HG03066 (cell line): ENCODE results near the gene CLEC2D.
"Not testable (repeated sequence)": the region's sequence is repeated elsewhere in the genome, so short reads cannot be mapped to it uniquely, and the experiment has no call there.

Experiments
- ATAC-seq: cut with Tn5 transposase; IDR thresholded peaks from one replicate; pipeline ENCODE4 v1.9.1; 2021; ENCODE audit warnings: low read depth; ENCODE audit not compliant: unreplicated experiment

CLEC2D gene

GRCh38 chr12:9724023-9724422 lies 54.5 kb downstream of the CLEC2D start:
- no peak for ATAC-seq

DNA sequence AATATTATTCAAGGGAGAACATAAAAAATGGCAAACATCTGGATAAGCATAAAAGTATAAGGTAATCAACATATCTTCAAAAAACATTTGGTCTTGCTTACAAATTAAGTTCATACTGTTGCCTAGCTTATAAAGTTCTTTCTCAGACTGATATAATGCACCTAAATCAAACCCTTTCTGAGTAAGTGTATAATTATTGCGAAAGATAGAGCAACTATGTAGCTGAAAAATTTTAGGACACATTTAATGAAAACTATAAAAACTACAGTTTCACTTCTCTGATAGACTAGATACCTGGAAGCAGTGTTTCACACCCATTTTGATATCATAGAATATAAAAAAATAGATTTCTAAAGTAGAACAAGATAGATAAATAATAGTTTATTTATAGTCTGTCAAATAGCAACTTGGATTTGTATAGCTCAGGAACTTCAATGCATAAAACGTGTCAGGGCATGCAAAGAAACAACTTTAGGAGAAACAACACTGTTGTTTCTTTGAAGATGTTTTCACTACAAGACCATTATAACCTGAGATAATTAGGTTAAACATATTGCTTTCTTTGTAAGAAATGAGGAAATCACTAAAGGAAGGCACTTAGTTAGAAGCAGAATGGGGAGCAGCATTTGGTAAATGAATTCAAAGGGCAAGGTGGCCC lies 55.8 kb downstream of the CLEC2D start:
- no peak for ATAC-seq

DNA sequence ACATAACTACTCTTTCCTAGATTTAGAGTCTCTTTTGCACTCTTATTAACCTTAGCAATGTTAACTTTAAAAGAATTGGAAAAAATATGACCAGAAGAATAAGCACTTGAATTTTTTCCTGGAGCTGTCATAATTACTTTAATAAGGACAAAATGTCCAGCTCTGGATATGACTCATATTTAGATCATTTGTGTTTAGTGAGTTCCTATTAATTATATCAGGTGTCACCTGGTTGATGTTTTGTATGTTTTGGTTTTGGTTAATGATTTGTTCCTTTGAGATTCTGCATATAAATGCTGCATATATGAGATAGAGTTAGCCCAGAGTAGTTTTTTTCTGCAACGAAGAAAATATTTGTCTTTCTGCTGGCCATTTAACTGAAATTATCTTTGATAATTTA lies 58.3 kb downstream of the CLEC2D start:
- ATAC-seq = no peak

- ATAC-seq = no peak
These were observed 59.6 kb downstream of the CLEC2D start for GRCh38 chr12:9729082-9729481.

DNA sequence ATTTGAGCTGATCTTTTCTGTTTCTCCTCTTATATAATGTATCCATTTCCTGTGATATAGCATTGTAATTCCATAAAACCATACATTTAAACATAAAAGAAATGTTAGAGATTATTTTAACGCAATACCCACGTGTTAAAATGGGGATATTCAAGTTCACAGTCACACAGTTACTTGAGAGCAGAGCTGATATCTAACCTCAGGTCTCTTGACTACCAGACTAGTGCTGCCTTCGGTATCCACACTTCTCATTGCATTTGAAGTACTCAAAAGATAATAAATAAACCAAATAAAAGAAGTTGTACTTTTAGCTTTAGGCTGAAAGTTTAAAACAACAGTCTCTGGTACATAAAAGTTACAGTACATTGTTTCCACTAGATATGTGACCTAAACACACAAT lies 60.5 kb downstream of the CLEC2D start:
- ATAC-seq = no peak

- no peak for ATAC-seq
These were observed 61.1 kb downstream of the CLEC2D start for GRCh38 chr12:9730591-9730990.

GRCh38 chr12:9731393-9731792 lies 61.9 kb downstream of the CLEC2D start:
- ATAC-seq = no peak

DNA sequence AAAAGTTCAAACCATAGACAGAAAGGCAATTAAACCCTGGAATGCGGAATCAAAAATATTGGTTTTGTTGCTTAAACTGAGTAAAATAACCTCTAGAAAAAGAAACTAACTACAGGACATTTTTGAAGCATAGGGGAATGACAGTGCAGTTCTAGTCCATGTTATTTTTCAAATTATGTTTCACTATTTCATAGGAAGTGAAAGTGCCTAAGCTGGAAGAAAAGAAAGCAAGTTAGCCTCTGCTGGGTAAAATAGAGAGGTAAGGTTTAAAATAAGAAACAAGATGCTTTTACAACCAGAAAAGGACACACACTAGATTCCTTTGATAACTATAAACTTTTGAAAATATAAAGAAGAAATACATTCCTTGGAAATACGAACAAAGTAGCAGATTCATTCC lies 62.3 kb downstream of the CLEC2D start:
- ATAC-seq = peak; percentile 42

GRCh38 chr12:9732921-9733461 lies 63.5 kb downstream of the CLEC2D start, which contains the start of gene CLECL1:
Gene CLECL1, minus strand, starts transcription at chr12:9733097.
- peak; percentile 40 for ATAC-seq

GRCh38 chr12:9735601-9736000 lies 66.1 kb downstream of the CLEC2D start:
- no peak for ATAC-seq

GRCh38 chr12:9736936-9737705 lies 67.6 kb downstream of the CLEC2D start:
- ATAC-seq = no peak

- not testable (repeated sequence) for ATAC-seq
These were observed 69.4 kb downstream of the CLEC2D start for GRCh38 chr12:9738905-9739304.

- ATAC-seq = not testable (repeated sequence)
These were observed 70.0 kb downstream of the CLEC2D start for GRCh38 chr12:9739404-9740105.

DNA sequence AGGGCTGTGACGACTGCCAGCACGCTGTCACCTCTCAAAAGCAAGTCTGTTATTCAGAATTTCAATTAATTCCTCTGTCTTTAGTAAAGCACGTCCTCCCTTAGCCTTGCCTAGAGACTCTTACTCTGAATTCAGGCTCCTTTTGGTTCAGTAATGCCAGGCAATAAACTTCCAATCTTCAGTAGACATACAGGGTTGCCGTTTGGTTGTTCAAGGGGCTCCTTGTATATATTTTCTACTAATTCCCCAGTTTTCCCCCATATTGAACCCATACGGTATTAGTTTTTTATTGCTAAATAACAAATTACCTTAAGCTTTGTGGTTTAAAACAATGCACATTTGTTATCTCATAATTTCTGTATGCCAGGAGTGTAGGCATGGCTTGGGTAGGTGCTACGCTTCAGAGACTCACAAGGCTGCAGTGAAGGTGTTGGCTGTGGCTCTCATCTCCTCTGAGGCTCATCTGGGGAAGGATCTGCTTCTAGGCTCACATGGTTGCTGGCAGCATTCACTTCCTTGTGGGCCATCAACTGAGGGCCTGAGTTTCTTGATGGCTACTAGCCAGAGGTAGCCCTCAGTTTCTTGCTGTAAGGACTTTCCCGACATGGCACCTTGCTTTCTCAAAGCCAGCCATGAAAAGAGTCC lies 70.7 kb downstream of the CLEC2D start:
- ATAC-seq = peak; percentile 39

GRCh38 chr12:9741726-9742125 lies 72.2 kb downstream of the CLEC2D start:
- peak; percentile 61 for ATAC-seq

GRCh38 chr12:9742661-9743060 lies 73.1 kb downstream of the CLEC2D start:
- ATAC-seq = peak; percentile 42

- no peak for ATAC-seq
These were observed 75.7 kb downstream of the CLEC2D start for GRCh38 chr12:9745199-9745598.
